ENCODE measurements around the gene COL12A1.
"Not testable (repeated sequence)": the region's sequence is repeated elsewhere in the genome, so short reads cannot be mapped to it uniquely, and the experiment has no call there.

Gene COL12A1

GRCh38 chr6:75211920-75212590, 6.2 kb upstream of the COL12A1 start:
- no peak for DNase-seq

GRCh38 chr6:75210885-75211739, 5.3 kb upstream of the COL12A1 start:
- DNase-seq = peak; percentile 37

- no peak for DNase-seq
These were observed 3.4 kb upstream of the COL12A1 start for GRCh38 chr6:75209184-75209723.

- peak; percentile 84 for DNase-seq
These were observed 2.7 kb upstream of the COL12A1 start for GRCh38 chr6:75208298-75209183.

GRCh38 chr6:75206576-75207342, 906 bp upstream of the COL12A1 start:
- no peak for DNase-seq

- peak; percentile 44 for DNase-seq
These were observed 686 bp downstream of the COL12A1 start for GRCh38 chr6:75204959-75205775.

- DNase-seq = peak; percentile 87
These were observed 1.5 kb downstream of the COL12A1 start for GRCh38 chr6:75204217-75204958.

GRCh38 chr6:75203721-75204120, 2.1 kb downstream of the COL12A1 start:
- no peak for DNase-seq

GRCh38 chr6:75202676-75203131, 3.1 kb downstream of the COL12A1 start:
- DNase-seq = no peak

GRCh38 chr6:75201901-75202672, 3.8 kb downstream of the COL12A1 start:
- DNase-seq = peak; percentile 6

GRCh38 chr6:75201021-75201420, 4.8 kb downstream of the COL12A1 start:
- no peak for DNase-seq

GRCh38 chr6:75199889-75200288, 6.0 kb downstream of the COL12A1 start:
- no peak for DNase-seq

GRCh38 chr6:75196081-75196687, 9.7 kb downstream of the COL12A1 start:
- no peak for DNase-seq

GRCh38 chr6:75188221-75188925, 17.5 kb downstream of the COL12A1 start:
- DNase-seq = no peak

GRCh38 chr6:75186581-75186980, 19.3 kb downstream of the COL12A1 start:
- not testable (repeated sequence) for DNase-seq

GRCh38 chr6:75183099-75183541, 22.7 kb downstream of the COL12A1 start:
- no peak for DNase-seq

GRCh38 chr6:75180864-75181263, 25.0 kb downstream of the COL12A1 start:
- no peak for DNase-seq

- DNase-seq = no peak
These were observed 27.1 kb downstream of the COL12A1 start for GRCh38 chr6:75178757-75179156.
